ENCODE results near the gene FDXACB1. TPM values are rescaled to one million over a fixed set of nuclear protein-coding genes. Genes with fewer than 3 reads are reported as not detected.

FDXACB1 gene
- total and polyA plus RNA-seq, 9 of the 15 experiments (the other 6 are each of a cell fraction or from before 2014, with no cell fraction given): 3.2 to 7.5 (median 5.3) TPM

DNA sequence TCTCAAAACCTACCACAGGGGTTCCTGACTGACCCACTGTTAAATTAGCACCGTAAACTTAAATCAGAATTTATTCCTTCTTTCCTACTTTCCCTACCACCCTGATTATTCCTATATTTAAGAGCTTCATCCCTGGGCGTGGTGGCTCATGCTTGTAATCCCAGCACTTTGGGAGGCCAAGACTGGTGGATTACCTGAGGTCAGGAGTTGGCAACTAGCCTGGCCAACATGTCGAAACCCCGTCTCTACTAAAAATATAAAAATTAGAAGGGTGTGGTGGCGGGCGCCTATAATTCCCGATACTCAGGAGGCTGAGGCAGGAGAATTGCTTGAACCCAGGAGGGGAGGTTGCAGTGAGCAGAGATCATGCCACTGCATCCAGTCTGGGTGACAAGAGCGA, 27.9 kb downstream of the FDXACB1 start:
- in situ Hi-C loops (cut with MboI) (no loop called here), intact Hi-C loops (cut with micrococcal nuclease) (no loop called here)
- BruUV-seq (replicated peaks): no TSS peak
- no peaks in the 10 kb centered on the region for H3K9me3 ChIP-seq (replicated peaks; ENCODE audit: control insufficient read depth, insufficient read depth, low read depth, low read length)
- FAIRE-seq (no peak), DNase-seq (ENCODE audit: extremely low read depth in 1 of 4, low spot score in 3 of 4) (no peak), ATAC-seq (no peak)
- no peaks in the 10 kb centered on the region for H3K9me1 ChIP-seq (ENCODE audit: control insufficient read depth, insufficient read depth, low read length)
- TF ChIP-seq, protein P1, sequence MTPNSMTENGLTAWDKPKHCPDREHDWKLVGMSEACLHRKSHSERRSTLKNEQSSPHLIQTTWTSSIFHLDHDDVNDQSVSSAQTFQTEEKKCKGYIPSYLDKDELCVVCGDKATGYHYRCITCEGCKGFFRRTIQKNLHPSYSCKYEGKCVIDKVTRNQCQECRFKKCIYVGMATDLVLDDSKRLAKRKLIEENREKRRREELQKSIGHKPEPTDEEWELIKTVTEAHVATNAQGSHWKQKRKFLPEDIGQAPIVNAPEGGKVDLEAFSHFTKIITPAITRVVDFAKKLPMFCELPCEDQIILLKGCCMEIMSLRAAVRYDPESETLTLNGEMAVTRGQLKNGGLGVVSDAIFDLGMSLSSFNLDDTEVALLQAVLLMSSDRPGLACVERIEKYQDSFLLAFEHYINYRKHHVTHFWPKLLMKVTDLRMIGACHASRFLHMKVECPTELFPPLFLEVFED (CRISPR knock-in tag; conservative IDR thresholded peaks at IDR 0.05): no peak
- TF ChIP-seq, protein P2, sequence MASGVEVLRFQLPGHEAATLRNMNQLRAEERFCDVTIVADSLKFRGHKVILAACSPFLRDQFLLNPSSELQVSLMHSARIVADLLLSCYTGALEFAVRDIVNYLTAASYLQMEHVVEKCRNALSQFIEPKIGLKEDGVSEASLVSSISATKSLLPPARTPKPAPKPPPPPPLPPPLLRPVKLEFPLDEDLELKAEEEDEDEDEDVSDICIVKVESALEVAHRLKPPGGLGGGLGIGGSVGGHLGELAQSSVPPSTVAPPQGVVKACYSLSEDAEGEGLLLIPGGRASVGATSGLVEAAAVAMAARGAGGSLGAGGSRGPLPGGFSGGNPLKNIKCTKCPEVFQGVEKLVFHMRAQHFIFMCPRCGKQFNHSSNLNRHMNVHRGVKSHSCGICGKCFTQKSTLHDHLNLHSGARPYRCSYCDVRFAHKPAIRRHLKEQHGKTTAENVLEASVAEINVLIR (CRISPR knock-in tag; IDR thresholded peaks at IDR 0.05): no peak
- TF ChIP-seq ELF2 (CRISPR knock-in tag; IDR thresholded peaks at IDR 0.05) (no peak), MTA1 (IDR thresholded peaks at IDR 0.05; ENCODE audit: borderline replicate concordance) (no peak), NRF1 (conservative IDR thresholded peaks at IDR 0.05 in 1 of 2, IDR thresholded peaks at IDR 0.05 in 1 of 2) (no peak), ZNF778 (CRISPR knock-in tag; IDR thresholded peaks at IDR 0.05) (no peak), ZNF431 (CRISPR knock-in tag; IDR thresholded peaks at IDR 0.05) (no peak)
- TF ChIP-seq, protein P3, sequence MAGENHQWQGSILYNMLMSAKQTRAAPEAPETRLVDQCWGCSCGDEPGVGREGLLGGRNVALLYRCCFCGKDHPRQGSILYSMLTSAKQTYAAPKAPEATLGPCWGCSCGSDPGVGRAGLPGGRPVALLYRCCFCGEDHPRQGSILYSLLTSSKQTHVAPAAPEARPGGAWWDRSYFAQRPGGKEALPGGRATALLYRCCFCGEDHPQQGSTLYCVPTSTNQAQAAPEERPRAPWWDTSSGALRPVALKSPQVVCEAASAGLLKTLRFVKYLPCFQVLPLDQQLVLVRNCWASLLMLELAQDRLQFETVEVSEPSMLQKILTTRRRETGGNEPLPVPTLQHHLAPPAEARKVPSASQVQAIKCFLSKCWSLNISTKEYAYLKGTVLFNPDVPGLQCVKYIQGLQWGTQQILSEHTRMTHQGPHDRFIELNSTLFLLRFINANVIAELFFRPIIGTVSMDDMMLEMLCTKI (IDR thresholded peaks at IDR 0.05; ENCODE audit: partially characterized antibody): no peak
- H4K20me1 ChIP-seq (replicated peaks; ENCODE audit: control insufficient read depth, insufficient read depth, low read length): no peaks in the 10 kb centered on the region
- H3K27ac ChIP-seq (ENCODE audit: extremely low read depth, low read depth, low read length): no peak overlapping the region
- H3K79me2 ChIP-seq (ENCODE audit: control insufficient read depth, insufficient read depth, low read length): no peaks in the 10 kb centered on the region
- ChIA-PET POLR2A (no interaction called here), CTCF (ENCODE audit: low intra/inter-chr PET ratio) (interaction anchor here (1.2 kb wide), 1 partner anchor 286 kb away, joined by 3 read pairs; no protein-coding TSS in a partner anchor)
- no peak overlapping the region for H3K4me2 ChIP-seq (ENCODE audit: insufficient read depth, low read length)
- peaks cover 44% of the 10 kb centered on the region; the same call in 2 of the 3 replicates for H3K36me3 ChIP-seq (ENCODE audit: control insufficient read depth, insufficient read depth, low read length)
- H3K27me3 ChIP-seq (ENCODE audit: control insufficient read depth in 2 of 2, insufficient read depth in 2 of 2, low read length in 2 of 2): no peaks in the 10 kb centered on the region
- H2AFZ ChIP-seq (ENCODE audit: low read depth, low read length): no peak overlapping the region
- H3K4me3 ChIP-seq: no peak overlapping the region
- 74% methylated on average over 7 of the region's 8 CpGs for WGBS (ENCODE audit: insufficient coverage, low coverage, missing lambda C conversion rate)
- no peaks in the 10 kb centered on the region for H3K4me1 ChIP-seq (replicated peaks in 1 of 2; ENCODE audit: control insufficient read depth in 2 of 2, insufficient read depth in 2 of 2, low read length in 2 of 2)
- no peak overlapping the region for H3K9ac ChIP-seq (ENCODE audit: insufficient read depth in 1 of 2, low read depth in 2 of 2, low read length in 2 of 2)

Measured in K562 (cell line).